GM21825 (cell line): ENCODE data around the gene RGS9.

Source experiments
- ATAC-seq: cut with Tn5 transposase; IDR thresholded peaks from one replicate; pipeline ENCODE4 v1.9.1; 2021; ENCODE audit warnings: mild to moderate bottlenecking, moderate library complexity; ENCODE audit not compliant: unreplicated experiment

The RGS9 gene

GRCh38 chr17:65154770-65155589 is 17.8 kb downstream of the RGS9 start:
- peak; percentile 85 for ATAC-seq

DNA sequence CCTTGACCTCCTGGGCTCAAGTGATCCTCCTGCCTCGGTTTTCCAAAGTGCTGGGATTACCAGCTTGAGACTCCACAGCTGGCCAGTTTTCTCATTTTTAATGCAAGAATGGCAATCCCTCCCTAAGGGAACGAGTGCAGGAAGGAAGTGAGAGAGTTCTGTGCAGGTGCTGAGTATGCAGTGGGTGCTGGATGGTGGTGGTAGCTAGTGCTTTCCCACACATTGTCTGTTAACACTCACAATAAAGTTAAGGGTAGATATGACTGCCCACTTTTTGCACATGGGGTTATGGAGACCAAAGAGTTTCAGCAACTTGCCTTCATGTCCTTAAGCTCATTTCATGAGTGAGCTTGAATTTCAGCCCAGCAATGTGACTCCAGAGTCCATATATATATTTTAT is 18.5 kb downstream of the RGS9 start:
- peak; percentile 48 for ATAC-seq

- ATAC-seq = no peak
Measured at GRCh38 chr17:65156185-65156834, 19.1 kb downstream of the RGS9 start.

GRCh38 chr17:65156835-65157565 is 19.8 kb downstream of the RGS9 start:
- ATAC-seq = no peak

DNA sequence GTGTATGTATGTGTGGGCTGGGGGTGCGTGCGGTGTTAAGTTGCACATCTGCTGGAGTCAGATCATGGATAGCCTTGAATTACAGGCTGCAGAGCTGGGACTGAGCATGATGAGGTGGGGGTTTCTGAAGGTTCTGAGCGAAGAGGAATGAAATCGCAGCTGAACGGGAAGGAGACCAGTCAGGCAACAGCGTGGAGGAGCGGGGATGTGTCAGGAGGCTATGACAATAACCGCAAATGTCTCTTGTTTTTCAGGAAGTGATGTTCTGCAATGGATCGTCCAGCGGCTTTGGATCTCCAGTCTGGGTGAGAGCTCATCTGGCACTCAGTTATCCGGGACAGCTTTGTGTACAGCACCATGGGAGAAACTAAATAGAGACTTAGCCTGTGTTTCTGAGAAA is 20.9 kb downstream of the RGS9 start:
- ATAC-seq = no peak

DNA sequence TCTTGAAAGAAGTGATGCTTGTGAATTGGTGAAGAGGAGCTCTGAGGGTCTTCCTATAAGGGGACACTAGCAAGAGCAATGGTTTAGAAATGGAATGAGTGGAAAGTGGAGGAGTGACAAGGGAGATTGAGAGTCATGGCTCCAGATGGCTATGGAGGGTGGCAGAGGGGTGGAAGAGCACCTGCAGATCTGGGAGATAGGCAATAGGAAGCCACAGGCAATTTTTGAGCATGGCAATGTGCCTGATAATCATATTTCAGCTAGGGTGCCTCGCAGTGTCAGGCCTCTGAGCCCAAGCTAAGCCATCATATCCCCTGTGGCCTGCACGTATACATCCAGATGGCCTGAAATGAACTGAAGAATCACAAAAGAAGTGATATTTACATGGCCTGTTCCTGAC is 21.5 kb downstream of the RGS9 start:
- ATAC-seq = no peak

DNA sequence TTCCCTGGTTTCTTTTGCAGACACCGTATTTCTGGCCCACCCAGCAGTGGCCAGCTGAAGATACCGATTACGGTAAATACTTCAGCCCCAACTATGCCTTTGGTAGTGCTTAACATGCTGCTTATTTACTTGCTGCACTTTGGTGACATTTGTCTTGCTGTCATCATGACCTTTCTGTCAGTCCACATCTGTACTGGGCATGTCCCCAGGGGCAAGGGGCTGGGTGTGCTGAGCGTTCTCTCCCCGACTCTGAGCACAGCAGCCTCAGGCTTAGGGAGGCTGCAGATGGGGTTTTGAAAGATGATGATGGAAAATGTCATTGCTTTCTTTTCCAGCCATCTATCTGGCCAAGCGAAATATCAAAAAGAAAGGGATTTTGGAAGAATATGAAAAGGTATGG is 23.3 kb downstream of the RGS9 start:
- ATAC-seq = no peak

DNA sequence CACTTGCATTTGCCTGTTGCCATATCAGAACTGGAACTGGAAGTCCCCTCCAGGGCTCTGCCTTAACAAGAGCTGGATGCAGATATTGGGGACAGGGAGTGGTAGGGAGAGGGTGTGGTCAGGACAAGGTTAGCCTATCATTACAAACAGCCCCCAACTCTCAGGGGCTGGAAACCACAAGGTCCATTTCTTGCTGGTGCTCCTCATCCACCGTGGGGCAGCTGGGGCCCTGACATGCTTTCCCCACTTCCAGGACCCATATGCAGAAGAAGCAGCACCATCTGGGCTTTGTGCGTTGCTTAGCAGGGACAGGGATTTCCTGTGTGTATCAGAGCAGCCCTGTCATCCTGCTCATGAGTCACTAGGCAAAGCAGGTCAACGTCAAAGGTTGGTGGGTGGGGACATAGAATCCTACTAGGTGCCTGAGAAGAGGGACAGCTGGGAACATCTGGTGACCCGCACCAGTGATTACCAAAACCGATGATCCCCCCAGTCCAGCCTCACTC is 26.9 kb downstream of the RGS9 start:
- peak; percentile 97 for ATAC-seq

DNA sequence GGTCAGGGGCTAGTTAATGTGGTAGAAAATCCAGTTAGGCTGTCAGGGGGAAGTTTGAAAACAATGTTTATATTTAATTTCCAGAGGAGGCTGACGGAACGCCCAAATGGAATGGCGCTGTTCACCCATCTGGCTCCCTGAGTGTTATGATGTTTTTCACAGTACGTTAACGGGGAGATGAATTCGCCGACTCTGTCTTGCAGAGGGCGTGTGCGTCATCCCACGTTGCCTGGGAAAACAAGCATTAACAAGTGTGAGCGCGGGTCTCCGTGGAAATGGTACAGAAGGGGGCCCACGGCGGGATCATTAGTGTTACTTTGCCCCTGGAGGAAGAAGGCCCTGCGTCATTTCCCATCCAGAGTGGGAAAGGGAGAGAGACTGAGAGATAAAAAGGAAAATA is 29.6 kb downstream of the RGS9 start:
- ATAC-seq = no peak

GRCh38 chr17:65167566-65167965 is 30.4 kb downstream of the RGS9 start:
- no peak for ATAC-seq

DNA sequence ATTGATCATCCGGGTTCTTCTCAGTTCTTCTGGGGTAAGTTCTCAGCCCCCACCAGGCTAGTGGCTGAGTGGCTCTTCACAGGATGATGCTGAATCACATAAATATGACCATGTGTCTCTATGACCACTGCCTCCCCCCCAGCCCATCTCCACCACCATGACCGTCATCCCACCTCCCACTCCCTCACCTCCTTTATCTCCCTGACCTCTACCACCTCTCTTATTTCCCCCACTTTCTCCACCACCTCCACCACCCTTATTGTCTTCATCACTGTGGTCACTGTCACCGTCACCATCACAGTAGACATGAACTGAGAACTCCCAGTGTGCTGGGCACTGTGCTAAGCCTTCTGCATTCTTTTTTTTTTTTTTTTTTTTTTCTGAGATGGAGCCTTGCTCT is 32.5 kb downstream of the RGS9 start:
- ATAC-seq = no peak

GRCh38 chr17:65170839-65171238 is 33.7 kb downstream of the RGS9 start:
- no peak for ATAC-seq

GRCh38 chr17:65171752-65172151 is 34.6 kb downstream of the RGS9 start:
- ATAC-seq = no peak

DNA sequence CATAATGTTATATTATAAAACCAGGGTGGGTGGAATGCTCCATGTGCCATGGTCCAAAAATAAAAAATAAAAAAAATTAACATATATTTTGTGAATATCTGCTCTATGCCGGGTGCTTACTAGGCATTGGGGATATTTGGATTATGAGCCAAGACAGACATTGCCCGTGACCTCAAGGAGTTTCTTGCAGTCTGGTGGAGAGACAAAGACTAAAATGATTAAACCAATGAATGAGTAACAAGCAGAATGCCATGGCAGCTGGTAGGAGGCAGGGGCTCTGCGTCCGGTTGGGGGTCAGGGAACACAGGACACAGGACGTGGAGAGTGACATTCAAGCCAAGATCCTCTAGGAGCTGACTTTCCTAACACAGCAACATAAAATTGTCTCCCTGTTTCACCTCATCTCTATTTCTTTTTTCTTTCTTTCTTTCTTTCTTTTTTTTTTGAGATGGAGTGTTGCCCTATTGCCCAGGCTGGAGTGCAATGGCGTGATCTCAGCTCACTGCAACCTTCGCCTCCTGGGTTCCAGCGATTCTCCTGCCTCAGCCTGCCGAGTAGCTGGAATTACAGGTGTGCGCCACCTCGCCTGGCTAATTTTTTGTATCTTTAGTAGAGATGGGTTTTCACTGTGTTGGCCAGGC is 35.4 kb downstream of the RGS9 start:
- no peak for ATAC-seq

DNA sequence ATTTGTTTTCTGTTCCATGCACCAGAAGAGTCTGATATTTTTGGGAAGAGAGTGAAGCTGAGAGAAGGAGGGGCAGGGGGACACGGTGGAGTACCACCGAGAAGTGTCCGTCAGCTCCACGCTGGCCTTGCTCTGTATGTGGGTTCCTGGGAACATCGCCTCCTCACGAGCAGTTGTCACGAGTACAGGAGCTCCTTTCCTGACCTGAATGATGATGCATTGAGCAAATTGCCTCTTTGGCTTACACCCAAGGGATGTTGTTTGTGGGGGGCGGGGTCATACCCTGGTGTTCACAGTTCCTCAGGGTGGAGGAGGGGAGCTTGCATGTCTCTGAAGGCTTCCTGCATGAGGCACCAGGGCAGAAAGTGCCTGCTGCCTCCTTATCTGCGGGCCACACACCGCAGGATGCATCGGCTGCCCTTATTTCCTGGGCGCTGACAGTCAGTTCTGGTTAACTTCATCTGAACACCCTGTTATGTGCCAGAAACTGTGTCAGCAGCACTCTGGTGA is 36.2 kb downstream of the RGS9 start:
- ATAC-seq = no peak

- no peak for ATAC-seq
Measured at GRCh38 chr17:65173976-65174683, 37.0 kb downstream of the RGS9 start.

- no peak for ATAC-seq
Measured at GRCh38 chr17:65174974-65175373, 37.8 kb downstream of the RGS9 start.

GRCh38 chr17:65175952-65176351 is 38.8 kb downstream of the RGS9 start:
- ATAC-seq = no peak

DNA sequence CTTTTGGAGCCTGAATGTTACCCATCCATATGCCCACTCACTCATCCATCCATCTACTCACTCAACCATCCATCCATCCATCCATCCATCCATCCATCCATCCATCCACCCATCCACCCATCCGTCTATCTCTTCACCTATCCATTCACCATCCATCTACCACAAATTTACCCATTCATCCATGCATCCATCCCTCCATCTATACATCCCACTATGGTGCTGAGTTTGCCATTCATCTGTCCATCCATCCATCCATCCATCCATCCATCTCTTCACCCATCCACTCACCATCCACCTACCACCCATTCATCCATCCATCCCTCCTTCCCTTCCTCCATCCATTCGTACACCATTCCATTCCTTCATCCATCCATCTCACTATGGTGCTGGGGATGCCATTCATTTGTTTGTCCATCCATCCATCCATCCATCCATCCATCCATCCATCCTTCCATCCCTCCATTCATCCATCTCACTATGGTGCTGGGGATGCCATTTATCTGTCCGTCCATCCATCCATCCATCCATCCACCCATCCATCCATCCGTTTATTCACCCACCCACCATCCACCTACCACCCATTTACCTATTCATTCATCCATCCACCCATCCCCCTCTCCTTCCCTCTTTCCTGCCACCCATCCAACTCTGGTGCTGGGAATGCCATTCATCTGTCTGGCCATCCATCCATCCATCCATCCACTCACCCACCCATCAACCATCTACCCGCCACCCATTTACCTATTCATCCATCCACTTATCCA is 39.7 kb downstream of the RGS9 start:
- no peak for ATAC-seq

- no peak for ATAC-seq
Measured at GRCh38 chr17:65177901-65178300, 40.7 kb downstream of the RGS9 start.
